Lower leg skin (tissue), 4 donors: ENCODE data around the gene DECR2. TPM values are rescaled to one million over a fixed set of nuclear protein-coding genes. Genes with fewer than 3 reads are reported as not detected.

Source experiments
- DNase-seq, 2 donors: peaks; one replicate each; pipeline ENCODE4 v3.0.0-alpha.2; 2019; ENCODE audit warnings: low spot score in 2 of 2
- H3K4me3 ChIP-seq: fragments of 200-600 bp; sonication (generic); 2 replicates; pipeline ENCODE4 v1.5.1; 2017; ENCODE audit warnings: mild to moderate bottlenecking, low read depth; ENCODE audit not compliant: poor library complexity, severe bottlenecking
- CTCF ChIP-seq, 3 donors: fragments of 450-650 bp; IDR thresholded peaks; one replicate each; pipeline ENCODE4 v1.5.1; 2016; ENCODE audit warnings: antibody characterized with exemption in 3 of 3, mild to moderate bottlenecking in 3 of 3, moderate library complexity in 2 of 3
- POLR2A ChIP-seq, 2 donors: fragments of 450-650 bp; IDR thresholded peaks; one replicate each; pipeline ENCODE4 v1.6.1; 2016 to 2017; ENCODE audit warnings: antibody characterized with exemption in 2 of 2, mild to moderate bottlenecking in 1 of 2, moderate library complexity in 1 of 2
- WGBS, 2 donors: methylation state at CpG; one replicate each; pipeline ENCODE4 v1.1.5; 2018; 5-methylcytosine and 5-hydroxymethylcytosine counted together
- intact Hi-C: fragments of 100-400 bp; cut with DNase I; formaldehyde crosslinking; loops from one replicate; pipeline ENCODE4 v1.15.0; 2023; ENCODE audit warnings: low total_unique reads
- total RNA-seq, 4 donors: library from RNA; depleted of rRNA; stranded (reverse); fragments of >200 nt; gene quantifications; one replicate each; pipeline ENCODE4 v1.1.0, GENCODE V29; 2016

The DECR2 gene
- total RNA-seq: 10 to 100 TPM; 14.0 to 21.0 (median 18.8) TPM

- peak within 1 kb of the TSS; percentile 77 for H3K4me3 ChIP-seq
- WGBS, 2 donors: 1 to 2% methylated on average over 43 to 44 of the region's 91 CpGs
- TF ChIP-seq POLR2A (IDR thresholded peaks at IDR 0.05) (peak in 1 of 2 donors; percentile 65), CTCF (IDR thresholded peaks at IDR 0.05) (no peak)
- DNase-seq: peak; percentile 93 to 99
- intact Hi-C loops: no loop called here
These were observed at the start of gene DECR2 for GRCh38 chr16:401468-402348. DECR2 (plus strand) TSS chr16:401885; CDS start chr16:401964, 79 bp downstream.

GRCh38 chr16:352547-353403, 48.9 kb upstream of the DECR2 start, which contains the start of gene AXIN1:
AXIN1 (minus strand) TSS chr16:352723; CDS start chr16:347025, 5,698 bp downstream.
- intact Hi-C loops: no loop called here
- DNase-seq: peak; percentile 100
- TF ChIP-seq POLR2A (IDR thresholded peaks at IDR 0.05): no peak
- TF ChIP-seq CTCF (IDR thresholded peaks at IDR 0.05): no peak

GRCh38 chr16:353404-354290, 48.0 kb upstream of the DECR2 start:
- DNase-seq: no peak
- WGBS, 2 donors: 57 to 78% methylated on average over 16 to 24 of the region's 25 CpGs
- H3K4me3 ChIP-seq: peak overlapping the region; percentile 11
- no peak for TF ChIP-seq POLR2A (IDR thresholded peaks at IDR 0.05)
- no peak for TF ChIP-seq CTCF (IDR thresholded peaks at IDR 0.05)
- intact Hi-C loops: no loop called here

More at GRCh38 chr16:352547-353403, 48.9 kb upstream of the DECR2 start, which contains the start of gene AXIN1:
- H3K4me3 ChIP-seq: peak within 1 kb of the TSS; percentile 43
- WGBS, 2 donors: 2% methylated on average over 63 to 72 of the region's 113 CpGs

GRCh38 chr16:354291-354881, 47.3 kb upstream of the DECR2 start:
- 69 to 78% methylated on average over 11 to 12 of the region's 12 CpGs for WGBS, 2 donors
- no peak overlapping the region for H3K4me3 ChIP-seq
- intact Hi-C loops: no loop called here

More at GRCh38 chr16:354291-354881, 47.3 kb upstream of the DECR2 start:
- TF ChIP-seq CTCF (IDR thresholded peaks at IDR 0.05): no peak
- no peak for TF ChIP-seq POLR2A (IDR thresholded peaks at IDR 0.05)
- DNase-seq: no peak
